Measurements from ENCODE around the gene ANKRD44.

DNA sequence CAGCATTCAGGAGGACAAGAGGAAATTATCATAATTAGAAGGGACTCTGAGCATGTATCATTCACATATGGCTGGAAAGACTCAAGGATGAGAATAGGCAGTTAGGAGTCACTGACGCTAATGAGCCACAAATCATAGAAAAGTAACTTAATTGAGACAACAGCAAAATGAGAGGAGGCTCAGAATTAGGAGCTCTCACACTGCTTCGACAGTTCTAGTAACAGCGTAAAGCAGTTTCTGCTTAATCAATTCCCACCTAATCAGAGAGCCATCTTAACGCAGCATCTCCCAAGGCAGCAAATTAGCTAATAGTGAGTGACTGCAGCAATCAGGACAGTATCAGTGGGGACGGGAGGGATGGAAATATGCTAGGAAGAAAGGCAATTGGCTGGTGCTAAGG, 32.8 kb downstream of the ANKRD44 start:
- TF ChIP-seq, protein P1, sequence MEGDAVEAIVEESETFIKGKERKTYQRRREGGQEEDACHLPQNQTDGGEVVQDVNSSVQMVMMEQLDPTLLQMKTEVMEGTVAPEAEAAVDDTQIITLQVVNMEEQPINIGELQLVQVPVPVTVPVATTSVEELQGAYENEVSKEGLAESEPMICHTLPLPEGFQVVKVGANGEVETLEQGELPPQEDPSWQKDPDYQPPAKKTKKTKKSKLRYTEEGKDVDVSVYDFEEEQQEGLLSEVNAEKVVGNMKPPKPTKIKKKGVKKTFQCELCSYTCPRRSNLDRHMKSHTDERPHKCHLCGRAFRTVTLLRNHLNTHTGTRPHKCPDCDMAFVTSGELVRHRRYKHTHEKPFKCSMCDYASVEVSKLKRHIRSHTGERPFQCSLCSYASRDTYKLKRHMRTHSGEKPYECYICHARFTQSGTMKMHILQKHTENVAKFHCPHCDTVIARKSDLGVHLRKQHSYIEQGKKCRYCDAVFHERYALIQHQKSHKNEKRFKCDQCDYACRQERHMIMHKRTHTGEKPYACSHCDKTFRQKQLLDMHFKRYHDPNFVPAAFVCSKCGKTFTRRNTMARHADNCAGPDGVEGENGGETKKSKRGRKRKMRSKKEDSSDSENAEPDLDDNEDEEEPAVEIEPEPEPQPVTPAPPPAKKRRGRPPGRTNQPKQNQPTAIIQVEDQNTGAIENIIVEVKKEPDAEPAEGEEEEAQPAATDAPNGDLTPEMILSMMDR (IDR thresholded peaks at IDR 0.05) = no peak
- no peak for TF ChIP-seq EZH2phosphoT487 (IDR thresholded peaks at IDR 0.05)
